GM12878 (cell line): ENCODE measurements around the gene BMERB1. TPM values are rescaled to one million over a fixed set of nuclear protein-coding genes. Genes with fewer than 3 reads are reported as not detected.

Experiments
- ATAC-seq: fragments of 200-7000 bp; cut with Tn5 transposase; 3 replicates; pipeline ENCODE4 v1.9.1; 2020; ENCODE audit warnings: mild to moderate bottlenecking, moderate library complexity
- BruUV-seq: library from RNA; stranded (reverse); fragments of 400-500 nt; replicated peaks from 2 replicates; lab custom pipeline; 2021; lab: Mats Ljungman, UMichigan
- CTCF ChIA-PET: fragments of 300-600 bp; sonication (Branson Sonifier 250); formaldehyde crosslinking; extraction: SDS; loops from one replicate; lab custom pipeline; 2021; ENCODE audit warnings: inconsistent platforms; lab: Yijun Ruan, JAX
- POLR2A ChIA-PET: fragments of 350-600 bp; formaldehyde crosslinking; extraction: SDS; loops from one replicate; lab custom pipeline; 2021; ENCODE audit warnings: inconsistent platforms; lab: Charles Lee
- RAD21 ChIA-PET: fragments of 300-600 bp; sonication (Branson Sonifier 250); formaldehyde crosslinking; loops from one replicate; lab custom pipeline; 2023; ENCODE audit warnings: antibody characterized with exemption; ENCODE audit not compliant: unreplicated experiment; lab: Charles Lee
- SMC1A ChIA-PET: fragments of 300-600 bp; sonication (Branson Sonifier 250); formaldehyde crosslinking; loops from one replicate; lab custom pipeline; 2023; ENCODE audit not compliant: unreplicated experiment, uncharacterized antibody; lab: Charles Lee
- DNase-seq: peaks from one replicate; pipeline ENCODE4 v3.0.0-alpha.2; 2011; ENCODE audit warnings: low read depth, low spot score
- FAIRE-seq: peaks from 3 replicates; lab custom pipeline; 2011; peaks lifted over from hg19 to GRCh38; lab: Jason Lieb, UNC
- H2AFZ ChIP-seq: 2 replicates; pipeline ENCODE4 v1.6.0; 2011; ENCODE audit warnings: low read depth, low read length, control low read depth; ENCODE audit not compliant: control insufficient read depth
- H3K27ac ChIP-seq: 2 replicates; pipeline ENCODE4 v1.5.1; 2011; ENCODE audit warnings: control low read depth; ENCODE audit not compliant: control insufficient read depth, insufficient read depth
- H3K27me3 ChIP-seq, 2 experiments: replicated peaks in 1 of 2; 2 replicates each; pipeline versions ENCODE4 v1.6.0 to v1.6.1; 2011; ENCODE audit warnings: low read length in 1 of 2; ENCODE audit not compliant: control insufficient read depth in 2 of 2, insufficient read depth in 2 of 2
- H3K36me3 ChIP-seq, 2 experiments: 2 replicates each; pipeline ENCODE4 v1.5.1; 2011; ENCODE audit warnings: low read length in 1 of 2; ENCODE audit not compliant: control insufficient read depth in 2 of 2, insufficient read depth in 2 of 2
- H3K4me1 ChIP-seq: 2 replicates; pipeline ENCODE4 v1.6.1; 2011; ENCODE audit warnings: mild to moderate bottlenecking, low read length, moderate library complexity, mixed read lengths; ENCODE audit not compliant: control insufficient read depth, insufficient read depth
- H3K4me2 ChIP-seq: 2 replicates; pipeline ENCODE4 v1.6.0; 2011; ENCODE audit warnings: control low read depth; ENCODE audit not compliant: control insufficient read depth, insufficient read depth
- H3K4me3 ChIP-seq: fragments of 200-600 bp; sonication (generic); 2 replicates; pipeline ENCODE4 v1.5.1; 2016
- H3K79me2 ChIP-seq: 2 replicates; pipeline ENCODE4 v1.6.0; 2011; ENCODE audit warnings: low read length; ENCODE audit not compliant: control insufficient read depth, insufficient read depth
- H3K9ac ChIP-seq: 2 replicates; pipeline ENCODE4 v1.8.0; 2011; ENCODE audit warnings: low read length, control low read depth, mixed read lengths; ENCODE audit not compliant: control insufficient read depth, insufficient read depth
- H3K9me3 ChIP-seq: replicated peaks from 3 replicates; pipeline ENCODE4 v1.5.1; 2011; ENCODE audit warnings: mild to moderate bottlenecking, low read length; ENCODE audit not compliant: control insufficient read depth, insufficient read depth
- H4K20me1 ChIP-seq: 2 replicates; pipeline ENCODE4 v1.6.0; 2011; ENCODE audit not compliant: control insufficient read depth, insufficient read depth
- ELK1 ChIP-seq: IDR thresholded peaks from 2 replicates; pipeline ENCODE4 v1.6.1; 2012; ENCODE audit warnings: low read depth, low read length, improper control_type of control experiment
- ETV6 ChIP-seq, 2 experiments: fragments of 450-650 bp in 1 of 2; IDR thresholded peaks in 1 of 2; conservative IDR thresholded peaks in 1 of 2; 2 replicates each; pipeline ENCODE4 v1.6.1; 2014; ENCODE audit warnings: antibody characterized with exemption in 1 of 2, borderline replicate concordance in 1 of 2, low read depth in 1 of 2, mild to moderate bottlenecking in 1 of 2, moderate library complexity in 1 of 2
- FOXK2 ChIP-seq: fragments of 450-650 bp; IDR thresholded peaks from 2 replicates; pipeline ENCODE4 v1.6.1; 2017; ENCODE audit warnings: mild to moderate bottlenecking, moderate library complexity
- NFYB ChIP-seq: IDR thresholded peaks from 2 replicates; pipeline ENCODE4 v1.6.1; 2011; ENCODE audit warnings: low read depth, mild to moderate bottlenecking, low read length, improper control_type of control experiment, moderate library complexity; ENCODE audit not compliant: insufficient read depth
- NR2C2 ChIP-seq: IDR thresholded peaks from 2 replicates; pipeline ENCODE4 v1.6.1; 2011; ENCODE audit warnings: borderline replicate concordance, low read depth; ENCODE audit not compliant: control insufficient read depth, insufficient read length
- RAD51 ChIP-seq: fragments of 450-650 bp; IDR thresholded peaks from 2 replicates; pipeline ENCODE4 v1.6.1; 2016; ENCODE audit warnings: moderate library complexity, mild to moderate bottlenecking, inconsistent platforms
- REST ChIP-seq: IDR thresholded peaks from 2 replicates; pipeline ENCODE4 v1.6.1; 2012; ENCODE audit warnings: mild to moderate bottlenecking, low read depth, low read length
- SPI1 ChIP-seq: IDR thresholded peaks from 2 replicates; pipeline ENCODE4 v1.6.1; 2011; ENCODE audit warnings: low read depth, mild to moderate bottlenecking, low read length, moderate library complexity, borderline replicate concordance; ENCODE audit not compliant: insufficient read depth
- WRNIP1 ChIP-seq: IDR thresholded peaks from 2 replicates; pipeline ENCODE4 v1.6.1; 2011; ENCODE audit warnings: low read depth, low read length, improper control_type of control experiment, borderline replicate concordance
- WGBS: methylation state at CpG from one replicate; pipeline ENCODE4 v1.1.6; 2016; ENCODE audit warnings: low lambda C conversion rate; ENCODE audit not compliant: insufficient replicate concordance, insufficient coverage; ENCODE audit errors: missing lambda C conversion rate; 5-methylcytosine and 5-hydroxymethylcytosine counted together
- in situ Hi-C: fragments of 300-500 bp; cut with MboI; formaldehyde crosslinking; loops from 9 replicates; pipeline ENCODE4 v1.14.3; 2018; ENCODE audit warnings: mixed read lengths
- intact Hi-C: fragments of 100-400 bp; cut with micrococcal nuclease; formaldehyde crosslinking; loops from one replicate; pipeline ENCODE4 v1.14.2; 2022; ENCODE audit not compliant: unreplicated experiment
- polyA plus RNA-seq, 11 experiments: library from polyadenylated mRNA; depleted of rRNA in 4 of 11; unstranded in 6 of 11; stranded (reverse) in 5 of 11; fragments of >200 nt; fragmentation: Nextera tagmentation in 4 of 11; fragmentation: Illumina TruSeq in 1 of 11; extraction: Ambion mirVana in 4 of 11; extraction: Trizol in 1 of 11; gene quantifications; 1 replicate in 1 of 11; 2 replicates in 10 of 11; pipeline versions ENCODE4 v1.2.1 to v1.2.3, GENCODE V29; 2011 to 2016; ENCODE audit warnings: inconsistent platforms in 2 of 11, missing spikeins in 2 of 11, low read depth in 1 of 11
- total RNA-seq, 4 experiments: library from RNA; depleted of rRNA in 3 of 4; stranded (reverse); fragments of >200 nt in 3 of 4; fragmentation: Illumina TruSeq in 1 of 4; extraction: Trizol in 1 of 4; gene quantifications; 2 replicates each; pipeline versions ENCODE4 v1.2.1 to v1.2.3, GENCODE V29; 2013 to 2021

The BMERB1 gene
- total and polyA plus RNA-seq, 10 of the 15 experiments (the other 5 are each of a cell fraction or from before 2014, with no cell fraction given), result 0.05 to 0.68 (median 0.34) TPM

GRCh38 chr16:15621889-15622288 is 187.5 kb downstream of the BMERB1 start:
- no peak overlapping the region for H3K4me2 ChIP-seq
- H3K4me1 ChIP-seq, result no peaks in the 10 kb centered on the region
- RAD21 ChIA-PET, result interaction anchor here (1.2 kb wide), 1 partner anchor 21 kb away, joined by 3 read pairs; the partner anchor contains the start of gene MARF1
- DNase-seq, result no peak
- no peak overlapping the region for H3K27ac ChIP-seq
- H3K9ac ChIP-seq, result no peak overlapping the region
- intact Hi-C loops, result no loop called here
- no peak for TF ChIP-seq ELK1
- TF ChIP-seq RAD51, result no peak
- no peak for TF ChIP-seq WRNIP1
- no peak for TF ChIP-seq REST
- TF ChIP-seq NR2C2, result no peak
- no peak for TF ChIP-seq ETV6 (conservative IDR thresholded peaks at IDR 0.05 in 1 of 2, IDR thresholded peaks at IDR 0.05 in 1 of 2; ENCODE audit: borderline replicate concordance in 1 of 2, low read depth in 1 of 2)
- no peak for TF ChIP-seq NFYB
- no peak for TF ChIP-seq SPI1
- no peak for TF ChIP-seq FOXK2
- TF ChIP-seq, all 136 proteins: peak for 0
- Histone ChIP-seq H3K79me2 (no peaks in the 10 kb centered on the region), H3K4me3 (no peak overlapping the region), H2AFZ (no peak overlapping the region), H3K9me3 (no peaks in the 10 kb centered on the region), H4K20me1 (no peaks in the 10 kb centered on the region), H3K27me3 (no peaks in the 10 kb centered on the region), H3K36me3 (peaks cover 18 to 42% of the 10 kb centered on the region in 2 experiments)
- ChIA-PET CTCF (interaction anchor here (0.8 kb wide), 1 partner anchor 13 kb away, joined by 3 read pairs; no protein-coding TSS in a partner anchor), POLR2A (interaction anchor here (1.1 kb wide), 1 partner anchor 13 kb away, joined by 3 read pairs; no protein-coding TSS in a partner anchor), SMC1A (interaction anchor here (0.6 to 1.5 kb wide), 5 partner anchors 12 to 95 kb away, joined by 3 to 6 read pairs (median 4); no protein-coding TSS in a partner anchor)
- in situ Hi-C loops, result no loop called here
- no peak for FAIRE-seq
- no peak for ATAC-seq
- no TSS peak for BruUV-seq
- WGBS, result 97% methylated on average over 8 of the region's 8 CpGs
